GM23338 (cell line): ENCODE results near the gene INPP5A. TPM values are rescaled to one million over a fixed set of nuclear protein-coding genes. Genes with fewer than 3 reads are reported as not detected.

Experiments used
- ATAC-seq: fragments of 200-7000 bp; cut with Tn5 transposase; 3 replicates; pipeline ENCODE4 v1.9.1; 2020
- DNase-seq: peaks from one replicate; pipeline ENCODE4 v3.0.0-alpha.2; 2015; ENCODE audit warnings: low spot score
- H2AFZ ChIP-seq: fragments of 200-600 bp; sonication (generic); 2 replicates; pipeline ENCODE4 v1.8.0; 2016; ENCODE audit warnings: antibody characterized with exemption, mild to moderate bottlenecking, moderate library complexity
- H3F3A ChIP-seq: fragments of 200-600 bp; sonication (generic); replicated peaks from 2 replicates; pipeline ENCODE4 v1.8.0; 2017; ENCODE audit warnings: antibody characterized with exemption, mixed run types, low read depth
- H3K27ac ChIP-seq: fragments of 200-600 bp; sonication (generic); 2 replicates; pipeline ENCODE4 v1.6.1; 2016; ENCODE audit warnings: low read depth
- H3K27me3 ChIP-seq: fragments of 200-600 bp; sonication (generic); 2 replicates; pipeline ENCODE4 v1.8.0; 2016; ENCODE audit warnings: mild to moderate bottlenecking, mixed run types, moderate library complexity; ENCODE audit not compliant: insufficient read depth
- H3K36me3 ChIP-seq: fragments of 200-600 bp; sonication (generic); 2 replicates; pipeline ENCODE4 v1.8.0; 2016; ENCODE audit warnings: mild to moderate bottlenecking; ENCODE audit not compliant: insufficient read depth
- H3K4me1 ChIP-seq: fragments of 200-600 bp; sonication (generic); 2 replicates; pipeline ENCODE4 v1.8.0; 2016; ENCODE audit warnings: mild to moderate bottlenecking, moderate library complexity; ENCODE audit not compliant: insufficient read depth
- H3K4me2 ChIP-seq: fragments of 200-600 bp; sonication (generic); 2 replicates; pipeline ENCODE4 v1.7.1; 2017; ENCODE audit warnings: mixed run types
- H3K4me3 ChIP-seq: fragments of 200-600 bp; sonication (generic); 2 replicates; pipeline ENCODE4 v1.6.1; 2016; ENCODE audit warnings: mixed run types
- H3K79me2 ChIP-seq: fragments of 200-600 bp; sonication (generic); replicated peaks from 2 replicates; pipeline ENCODE4 v1.8.0; 2017; ENCODE audit warnings: mild to moderate bottlenecking; ENCODE audit not compliant: insufficient read depth
- H3K9me2 ChIP-seq: fragments of 200-600 bp; sonication (generic); 2 replicates; pipeline ENCODE4 v1.8.0; 2017; ENCODE audit not compliant: insufficient read depth
- H4K20me1 ChIP-seq: fragments of 200-600 bp; sonication (generic); replicated peaks from 2 replicates; pipeline ENCODE4 v1.8.0; 2017; ENCODE audit warnings: mild to moderate bottlenecking; ENCODE audit not compliant: insufficient read depth
- H3K27ac Mint-ChIP-seq: 2 replicates; pipeline ENCODE4 v1.8.0; 2020; ENCODE audit warnings: inconsistent platforms, mild to moderate bottlenecking, moderate library complexity, mixed read lengths
- H3K27me3 Mint-ChIP-seq: 3 replicates; pipeline ENCODE4 v1.8.0; 2022; ENCODE audit warnings: low read depth, mild to moderate bottlenecking, moderate library complexity, mixed read lengths, inconsistent platforms; ENCODE audit not compliant: insufficient read depth, poor library complexity
- H3K36me3 Mint-ChIP-seq: 3 replicates; pipeline ENCODE4 v1.8.0; 2021; ENCODE audit warnings: low read depth, mild to moderate bottlenecking, inconsistent platforms, moderate library complexity, mixed read lengths
- H3K4me1 Mint-ChIP-seq: 3 replicates; pipeline ENCODE4 v1.8.0; 2020; ENCODE audit warnings: mild to moderate bottlenecking, inconsistent platforms, mixed read lengths
- H3K4me3 Mint-ChIP-seq: 3 replicates; pipeline ENCODE4 v1.8.0; 2021; ENCODE audit warnings: moderate library complexity, mild to moderate bottlenecking, inconsistent platforms, mixed read lengths
- H3K9me3 Mint-ChIP-seq: 3 replicates; pipeline ENCODE4 v1.8.0; 2020; ENCODE audit warnings: moderate library complexity, mild to moderate bottlenecking, inconsistent platforms, mixed read lengths
- CTCF ChIP-seq, 2 experiments: fragments of 200-600 bp in 1 of 2; sonication (generic) in 1 of 2; conservative IDR thresholded peaks; 2 replicates each; pipeline versions ENCODE4 v1.5.1 to v1.6.1; 2016 to 2017; ENCODE audit warnings: antibody characterized with exemption in 2 of 2, low read depth in 2 of 2, mild to moderate bottlenecking in 2 of 2, moderate library complexity in 1 of 2
- EZH2phosphoT487 ChIP-seq: fragments of 200-600 bp; sonication (generic); IDR thresholded peaks from one replicate; pipeline ENCODE4 v1.8.1; 2018; ENCODE audit warnings: antibody characterized with exemption; ENCODE audit not compliant: unreplicated experiment
- JUNB ChIP-seq: IDR thresholded peaks from one replicate; pipeline ENCODE4 v1.6.1; 2016; ENCODE audit warnings: antibody characterized with exemption; ENCODE audit not compliant: unreplicated experiment
- POLR2AphosphoS5 ChIP-seq: IDR thresholded peaks from 2 replicates; pipeline ENCODE4 v1.6.1; 2016; ENCODE audit warnings: antibody characterized with exemption, low read depth
- ZNF114 ChIP-seq: fragments of 250-450 bp; sonication (Bioruptor Pico); IDR thresholded peaks from 2 replicates; pipeline ENCODE4 v1.5.0; 2020; ENCODE audit warnings: mild to moderate bottlenecking, moderate library complexity
- polyA plus RNA-seq: library from polyadenylated mRNA; unstranded; fragments of >200 nt; fragmentation: Nextera tagmentation; extraction: Ambion mirVana; gene quantifications from 2 replicates; pipeline ENCODE4 v1.2.1, GENCODE V29; 2016
- total RNA-seq: library from RNA; depleted of rRNA; stranded (reverse); fragments of >200 nt; shearing (Covaris generic); gene quantifications from 2 replicates; pipeline ENCODE4 v1.2.3, GENCODE V29; 2014
- TF ChIP-seq, protein P1 (sequence below): fragments of 250-450 bp; sonication (Bioruptor Pico); IDR thresholded peaks from 2 replicates; pipeline ENCODE4 v1.5.0; 2020; ENCODE audit warnings: mild to moderate bottlenecking, moderate library complexity

Gene INPP5A
- total and polyA plus RNA-seq, 2 experiments from 2014 or later: 5.9 to 40.6 TPM

GRCh38 chr10:132692311-132692710 is 154.7 kb downstream of the INPP5A start:
- no peaks in the 10 kb centered on the region for H3K9me2 ChIP-seq
- Mint-ChIP-seq H3K9me3 (peaks cover 10% of the 10 kb centered on the region), H3K36me3 (peaks cover 2% of the 10 kb centered on the region; the same call in 1 of the 3 replicates), H3K27me3 (no peaks in the 10 kb centered on the region), H3K27ac (no peak overlapping the region), H3K4me1 (peaks cover 4% of the 10 kb centered on the region), H3K4me3 (no peak overlapping the region)
- H3K79me2 ChIP-seq: no peaks in the 10 kb centered on the region
- H3K27ac ChIP-seq: no peak overlapping the region
- H3K27me3 ChIP-seq: no peaks in the 10 kb centered on the region
- no peaks in the 10 kb centered on the region for H3F3A ChIP-seq
- no peak overlapping the region for H3K4me3 ChIP-seq
- H4K20me1 ChIP-seq: no peaks in the 10 kb centered on the region
- DNase-seq (no peak), ATAC-seq (no peak)
- no peaks in the 10 kb centered on the region for H3K36me3 ChIP-seq
- TF ChIP-seq, protein P1, sequence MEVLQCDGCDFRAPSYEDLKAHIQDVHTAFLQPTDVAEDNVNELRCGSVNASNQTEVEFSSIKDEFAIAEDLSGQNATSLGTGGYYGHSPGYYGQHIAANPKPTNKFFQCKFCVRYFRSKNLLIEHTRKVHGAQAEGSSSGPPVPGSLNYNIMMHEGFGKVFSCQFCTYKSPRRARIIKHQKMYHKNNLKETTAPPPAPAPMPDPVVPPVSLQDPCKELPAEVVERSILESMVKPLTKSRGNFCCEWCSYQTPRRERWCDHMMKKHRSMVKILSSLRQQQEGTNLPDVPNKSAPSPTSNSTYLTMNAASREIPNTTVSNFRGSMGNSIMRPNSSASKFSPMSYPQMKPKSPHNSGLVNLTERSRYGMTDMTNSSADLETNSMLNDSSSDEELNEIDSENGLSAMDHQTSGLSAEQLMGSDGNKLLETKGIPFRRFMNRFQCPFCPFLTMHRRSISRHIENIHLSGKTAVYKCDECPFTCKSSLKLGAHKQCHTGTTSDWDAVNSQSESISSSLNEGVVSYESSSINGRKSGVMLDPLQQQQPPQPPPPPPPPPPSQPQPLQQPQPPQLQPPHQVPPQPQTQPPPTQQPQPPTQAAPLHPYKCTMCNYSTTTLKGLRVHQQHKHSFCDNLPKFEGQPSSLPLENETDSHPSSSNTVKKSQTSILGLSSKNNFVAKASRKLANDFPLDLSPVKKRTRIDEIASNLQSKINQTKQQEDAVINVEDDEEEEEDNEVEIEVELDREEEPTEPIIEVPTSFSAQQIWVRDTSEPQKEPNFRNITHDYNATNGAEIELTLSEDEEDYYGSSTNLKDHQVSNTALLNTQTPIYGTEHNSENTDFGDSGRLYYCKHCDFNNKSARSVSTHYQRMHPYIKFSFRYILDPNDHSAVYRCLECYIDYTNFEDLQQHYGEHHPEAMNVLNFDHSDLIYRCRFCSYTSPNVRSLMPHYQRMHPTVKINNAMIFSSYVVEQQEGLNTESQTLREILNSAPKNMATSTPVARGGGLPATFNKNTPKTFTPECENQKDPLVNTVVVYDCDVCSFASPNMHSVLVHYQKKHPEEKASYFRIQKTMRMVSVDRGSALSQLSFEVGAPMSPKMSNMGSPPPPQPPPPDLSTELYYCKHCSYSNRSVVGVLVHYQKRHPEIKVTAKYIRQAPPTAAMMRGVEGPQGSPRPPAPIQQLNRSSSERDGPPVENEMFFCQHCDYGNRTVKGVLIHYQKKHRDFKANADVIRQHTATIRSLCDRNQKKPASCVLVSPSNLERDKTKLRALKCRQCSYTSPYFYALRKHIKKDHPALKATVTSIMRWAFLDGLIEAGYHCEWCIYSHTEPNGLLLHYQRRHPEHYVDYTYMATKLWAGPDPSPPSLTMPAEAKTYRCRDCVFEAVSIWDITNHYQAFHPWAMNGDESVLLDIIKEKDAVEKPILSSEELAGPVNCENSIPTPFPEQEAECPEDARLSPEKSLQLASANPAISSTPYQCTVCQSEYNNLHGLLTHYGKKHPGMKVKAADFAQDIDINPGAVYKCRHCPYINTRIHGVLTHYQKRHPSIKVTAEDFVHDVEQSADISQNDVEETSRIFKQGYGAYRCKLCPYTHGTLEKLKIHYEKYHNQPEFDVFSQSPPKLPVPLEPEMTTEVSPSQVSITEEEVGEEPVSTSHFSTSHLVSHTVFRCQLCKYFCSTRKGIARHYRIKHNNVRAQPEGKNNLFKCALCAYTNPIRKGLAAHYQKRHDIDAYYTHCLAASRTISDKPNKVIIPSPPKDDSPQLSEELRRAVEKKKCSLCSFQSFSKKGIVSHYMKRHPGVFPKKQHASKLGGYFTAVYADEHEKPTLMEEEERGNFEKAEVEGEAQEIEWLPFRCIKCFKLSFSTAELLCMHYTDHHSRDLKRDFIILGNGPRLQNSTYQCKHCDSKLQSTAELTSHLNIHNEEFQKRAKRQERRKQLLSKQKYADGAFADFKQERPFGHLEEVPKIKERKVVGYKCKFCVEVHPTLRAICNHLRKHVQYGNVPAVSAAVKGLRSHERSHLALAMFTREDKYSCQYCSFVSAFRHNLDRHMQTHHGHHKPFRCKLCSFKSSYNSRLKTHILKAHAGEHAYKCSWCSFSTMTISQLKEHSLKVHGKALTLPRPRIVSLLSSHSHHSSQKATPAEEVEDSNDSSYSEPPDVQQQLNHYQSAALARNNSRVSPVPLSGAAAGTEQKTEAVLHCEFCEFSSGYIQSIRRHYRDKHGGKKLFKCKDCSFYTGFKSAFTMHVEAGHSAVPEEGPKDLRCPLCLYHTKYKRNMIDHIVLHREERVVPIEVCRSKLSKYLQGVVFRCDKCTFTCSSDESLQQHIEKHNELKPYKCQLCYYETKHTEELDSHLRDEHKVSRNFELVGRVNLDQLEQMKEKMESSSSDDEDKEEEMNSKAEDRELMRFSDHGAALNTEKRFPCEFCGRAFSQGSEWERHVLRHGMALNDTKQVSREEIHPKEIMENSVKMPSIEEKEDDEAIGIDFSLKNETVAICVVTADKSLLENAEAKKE (CRISPR knock-in tag): no peak
- H2AFZ ChIP-seq: no peak overlapping the region
- no peak overlapping the region for H3K4me2 ChIP-seq
- H3K4me1 ChIP-seq: no peaks in the 10 kb centered on the region

DNA sequence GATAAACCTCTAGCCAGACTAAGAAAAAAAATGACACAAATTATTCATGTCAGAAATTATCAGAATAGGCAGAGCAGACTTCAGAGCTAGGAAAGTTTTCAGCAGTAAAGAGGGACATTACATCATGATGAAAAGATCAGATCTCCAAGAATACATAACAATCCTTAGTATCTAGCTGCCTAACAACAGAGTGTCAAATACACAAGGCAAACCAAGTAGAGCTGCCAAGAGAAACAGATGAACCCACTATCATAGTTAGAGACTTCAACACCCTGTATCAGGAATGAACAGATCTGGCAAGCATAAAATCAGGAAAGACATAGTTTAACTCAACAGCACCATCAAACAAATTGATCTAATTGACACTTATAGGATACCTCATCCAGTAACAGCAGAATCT is 156.1 kb downstream of the INPP5A start:
- no peak for DNase-seq
- TF ChIP-seq EZH2phosphoT487 (no peak), CTCF (conservative IDR thresholded peaks at IDR 0.05; ENCODE audit: low read depth in 2 of 2) (no peak), ZNF114 (CRISPR knock-in tag) (no peak), JUNB (no peak), POLR2AphosphoS5 (no peak)

More for the DNA sequence above, 156.1 kb downstream of the INPP5A start:
- no peaks in the 10 kb centered on the region for H3K9me2 ChIP-seq
- H3F3A ChIP-seq: no peaks in the 10 kb centered on the region
- H3K4me3 ChIP-seq: no peak overlapping the region
- H3K79me2 ChIP-seq: no peaks in the 10 kb centered on the region
- Mint-ChIP-seq H3K36me3 (peaks cover 2% of the 10 kb centered on the region; the same call in 1 of the 3 replicates), H3K27ac (no peak overlapping the region), H3K9me3 (peaks cover 10% of the 10 kb centered on the region), H3K4me3 (no peak overlapping the region), H3K4me1 (no peaks in the 10 kb centered on the region; the same call in 2 of the 3 replicates), H3K27me3 (no peaks in the 10 kb centered on the region)
- H2AFZ ChIP-seq: no peak overlapping the region
- no peak overlapping the region for H3K4me2 ChIP-seq
- no peaks in the 10 kb centered on the region for H3K36me3 ChIP-seq
- no peaks in the 10 kb centered on the region for H3K27me3 ChIP-seq
- no peaks in the 10 kb centered on the region for H3K4me1 ChIP-seq
- no peaks in the 10 kb centered on the region for H4K20me1 ChIP-seq
- ATAC-seq: no peak
- no peak overlapping the region for H3K27ac ChIP-seq
